ENCODE results near the gene ADAMTS10.
"Not testable (repeated sequence)": the region's sequence is repeated elsewhere in the genome, so short reads cannot be mapped to it uniquely, and the experiment has no call there.

Gene ADAMTS10

DNA sequence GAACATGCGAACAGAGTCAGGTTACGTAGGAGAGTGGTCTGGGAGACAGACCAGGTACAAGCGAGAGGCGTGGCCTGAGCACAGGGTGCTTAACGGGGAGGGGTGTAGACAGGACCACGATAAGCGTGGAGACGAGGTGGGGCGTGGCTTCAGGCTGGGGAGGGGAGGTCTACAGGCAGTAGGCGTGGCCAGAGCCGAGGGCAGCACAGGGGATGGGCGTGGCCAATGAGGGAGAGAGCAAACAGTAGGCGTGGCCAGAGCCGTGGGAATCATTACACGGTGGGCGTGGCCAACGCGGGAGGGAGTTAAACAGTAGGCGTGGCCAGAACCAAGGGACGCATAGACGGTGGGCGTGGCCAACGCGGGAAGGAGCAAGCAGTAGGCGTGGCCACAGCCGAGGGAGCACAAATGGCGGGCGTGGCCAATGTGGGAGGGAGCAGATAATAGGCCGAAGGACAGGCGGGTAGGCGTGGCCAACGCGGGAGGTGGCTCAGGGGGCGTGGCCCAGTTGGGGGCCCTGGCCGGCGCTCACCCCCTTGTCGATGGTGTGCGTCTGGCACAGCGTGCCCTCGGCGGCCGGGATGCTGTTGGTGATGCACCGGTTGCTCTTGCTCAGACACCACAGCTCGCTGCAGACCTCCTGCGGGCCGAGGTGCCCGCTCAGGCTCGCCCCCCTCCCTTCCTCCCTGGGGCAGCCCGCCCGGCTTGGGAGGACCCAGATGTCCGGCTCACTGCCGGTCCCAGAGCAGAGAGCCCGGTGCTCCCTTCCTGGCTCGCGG lies 18.1 kb downstream of the ADAMTS10 start:
- DNase-seq = peak; percentile 82

DNA sequence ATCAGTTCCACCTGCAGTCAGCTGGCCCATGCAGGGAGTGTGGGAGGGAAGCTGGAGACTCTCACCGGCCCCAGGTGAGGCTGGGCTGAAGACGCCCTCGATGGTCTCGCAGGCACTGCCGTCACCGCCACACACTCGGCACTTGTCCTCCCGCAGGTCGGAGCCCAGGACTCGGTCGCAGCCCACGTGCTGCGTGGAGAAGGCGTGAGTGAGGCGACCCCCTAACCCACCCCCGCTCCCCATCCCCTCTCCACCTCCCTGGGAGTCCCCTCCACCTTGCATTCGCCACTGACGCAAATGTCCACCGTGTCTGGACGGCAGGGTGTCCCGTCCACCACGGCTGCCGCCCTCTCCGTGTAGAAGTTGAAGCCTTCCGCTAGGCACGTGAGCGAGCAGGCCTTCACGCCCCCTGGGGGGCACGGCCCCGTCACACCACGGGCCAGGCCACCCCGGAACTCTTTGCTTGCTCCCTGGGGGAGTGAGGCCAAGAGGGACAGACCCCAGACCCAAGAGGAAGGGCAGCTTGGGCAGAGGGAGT lies 21.3 kb downstream of the ADAMTS10 start:
- no peak for DNase-seq

DNA sequence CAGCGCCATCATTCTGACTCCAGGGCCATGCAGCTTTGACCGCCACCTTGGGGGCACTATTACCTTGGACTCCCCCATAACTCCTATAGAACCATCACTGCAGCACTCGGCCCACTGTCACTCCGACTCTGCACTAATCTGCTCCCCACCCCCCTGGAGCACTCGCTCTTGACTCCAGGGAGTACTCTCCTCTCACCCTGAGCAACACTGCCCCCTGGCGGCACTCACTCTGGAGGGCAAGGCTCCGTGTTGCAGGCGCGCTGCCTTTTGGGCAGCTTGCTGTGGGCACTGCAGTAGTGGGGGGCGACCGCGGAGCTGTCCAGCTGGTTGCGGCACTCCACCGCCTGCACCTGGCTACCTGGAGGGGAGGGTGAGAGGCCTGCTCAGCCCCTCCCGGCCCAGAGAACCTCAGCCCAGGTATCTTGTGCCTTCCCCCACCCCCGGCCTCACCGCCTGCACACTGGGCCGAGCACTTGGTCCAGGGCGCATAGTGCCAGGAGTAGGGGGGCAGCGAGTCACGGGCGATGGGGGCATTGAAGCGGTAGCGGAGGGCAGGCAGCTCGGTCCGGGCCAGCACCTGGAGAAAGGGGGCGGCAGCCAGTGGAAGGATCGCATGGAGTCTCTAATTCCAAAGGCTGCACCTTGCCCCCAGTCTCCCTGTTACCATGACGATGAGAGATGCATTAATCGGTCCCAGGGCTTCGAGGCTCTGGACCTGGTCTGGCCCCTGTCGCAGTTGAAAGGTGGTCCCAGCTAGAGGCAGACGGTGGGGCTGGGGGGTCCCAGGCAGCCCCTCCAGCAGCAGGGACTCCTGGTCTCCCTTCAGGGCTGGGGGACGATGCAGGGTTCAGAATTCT lies 24.4 kb downstream of the ADAMTS10 start:
- DNase-seq = no peak

DNA sequence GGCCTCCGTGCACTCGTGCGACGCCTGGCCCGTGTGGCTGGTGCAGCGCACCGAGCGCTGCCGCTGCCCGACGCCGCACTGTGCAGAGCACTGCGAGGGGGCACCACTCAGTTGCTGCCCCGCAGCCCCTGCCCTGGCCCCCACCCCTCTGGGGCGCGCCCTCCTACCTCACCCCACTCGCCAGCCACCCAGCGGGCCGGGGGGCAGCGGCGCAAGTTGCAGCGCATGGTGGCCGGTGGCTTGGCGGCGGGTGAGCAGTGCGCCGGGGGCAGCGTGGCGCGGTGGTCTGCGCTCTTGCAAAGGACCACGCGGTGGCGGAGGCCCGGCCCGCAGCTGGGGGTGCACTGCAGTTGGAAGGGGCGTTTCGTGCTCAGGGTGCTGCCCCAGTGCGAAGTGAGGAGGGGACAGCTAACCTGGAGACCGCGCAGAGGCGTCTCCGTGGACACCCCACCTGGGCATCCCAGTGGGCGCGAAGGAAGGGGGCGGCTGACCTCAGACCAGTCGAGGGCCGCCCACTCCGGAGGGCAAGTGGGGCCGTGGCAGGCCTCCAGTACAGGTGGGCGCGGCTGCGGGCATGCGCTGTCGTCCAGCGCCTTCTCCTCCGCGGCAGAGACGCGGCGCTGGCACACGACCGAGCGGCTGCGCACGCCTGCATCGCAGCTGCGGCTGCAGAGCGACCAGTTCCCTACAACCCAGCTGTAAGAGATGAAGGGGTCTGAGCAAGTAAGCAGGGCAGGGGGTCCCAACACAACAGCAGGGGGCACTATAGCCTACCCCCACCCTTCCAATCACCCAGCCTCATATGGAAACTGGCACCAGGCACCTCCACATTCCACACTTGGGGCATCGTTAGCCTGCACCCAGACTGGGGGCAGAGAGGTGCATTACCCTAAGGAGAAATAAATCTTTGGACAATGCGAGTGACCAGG lies 25.3 kb downstream of the ADAMTS10 start:
- no peak for DNase-seq

DNA sequence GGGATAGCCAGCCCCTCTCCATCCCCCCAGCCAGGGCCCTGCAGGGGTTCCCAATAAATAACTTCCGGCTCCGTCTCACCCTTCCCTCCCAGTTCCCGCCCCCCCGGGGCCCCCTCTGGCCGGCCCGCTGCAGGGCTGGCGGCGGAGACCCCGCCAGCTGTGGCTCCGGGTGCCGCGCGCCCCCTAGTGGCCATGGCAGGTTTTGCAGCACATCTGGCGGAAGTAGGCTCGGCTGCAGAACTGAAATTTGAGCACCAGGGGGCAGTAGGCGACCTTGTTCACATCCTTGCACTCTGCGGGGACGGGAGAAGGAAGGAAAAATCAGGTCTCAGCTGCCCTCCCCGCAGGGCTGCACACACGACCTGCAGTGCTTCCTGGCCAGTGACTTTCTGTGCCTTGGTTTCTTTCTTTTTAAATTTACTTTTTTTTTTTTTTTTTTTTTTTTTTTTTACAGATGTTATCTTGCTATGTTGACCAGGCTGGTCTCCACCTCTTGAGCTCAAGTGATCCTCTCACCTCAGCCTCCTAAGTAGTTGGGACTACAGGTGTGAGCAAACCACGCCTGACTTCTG lies 29.7 kb downstream of the ADAMTS10 start:
- DNase-seq = peak; percentile 49

DNA sequence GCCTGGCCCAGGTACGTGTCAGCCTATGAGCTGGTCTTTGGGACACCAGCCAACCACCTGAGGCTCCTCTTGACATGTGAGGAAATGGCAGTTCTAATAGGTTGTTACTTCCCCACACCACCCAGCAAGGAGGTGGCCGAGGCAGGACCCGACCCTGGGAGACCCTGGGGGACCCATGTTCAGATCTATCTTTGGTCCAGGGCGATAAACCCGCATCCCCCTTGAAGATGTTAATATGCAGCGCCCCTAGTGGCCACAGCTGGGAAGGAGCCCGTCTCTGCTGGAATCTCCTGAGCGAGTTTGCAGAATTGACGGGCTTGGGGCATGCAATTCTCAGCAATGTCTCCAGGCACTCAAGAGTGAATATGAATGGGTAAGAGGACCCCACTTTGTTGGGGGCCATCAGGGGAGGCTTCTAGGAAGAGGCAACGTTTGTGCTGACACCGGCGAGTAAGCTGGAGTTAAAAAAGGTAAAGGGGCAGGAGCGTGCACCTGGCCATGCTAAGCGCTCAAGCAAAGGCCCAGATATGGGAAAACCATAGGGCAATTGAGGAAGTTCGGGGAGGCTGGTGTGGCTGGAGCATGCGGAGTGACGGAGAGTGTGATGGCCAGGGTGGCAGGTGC lies 31.8 kb downstream of the ADAMTS10 start:
- DNase-seq = peak; percentile 70

DNA sequence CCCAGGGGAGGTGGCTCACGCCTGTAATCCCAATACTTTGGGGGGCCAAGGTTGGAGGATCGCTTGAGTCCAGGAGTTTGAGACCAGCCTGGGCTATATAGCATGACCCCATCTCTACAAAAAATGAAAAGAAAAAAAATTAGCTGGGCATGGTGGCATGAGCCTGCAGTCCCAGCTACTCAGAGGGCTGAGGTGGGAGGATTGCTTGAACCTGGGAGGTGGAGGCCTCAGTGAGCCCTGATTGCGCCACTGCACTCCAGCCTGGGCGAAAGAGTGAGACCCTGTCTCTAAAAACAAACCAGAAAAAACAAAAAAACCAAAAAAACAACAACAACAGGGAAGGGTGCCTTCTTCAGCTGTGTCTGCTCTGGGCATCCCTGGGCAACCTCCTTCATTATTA lies 32.8 kb downstream of the ADAMTS10 start:
- no peak for DNase-seq

DNA sequence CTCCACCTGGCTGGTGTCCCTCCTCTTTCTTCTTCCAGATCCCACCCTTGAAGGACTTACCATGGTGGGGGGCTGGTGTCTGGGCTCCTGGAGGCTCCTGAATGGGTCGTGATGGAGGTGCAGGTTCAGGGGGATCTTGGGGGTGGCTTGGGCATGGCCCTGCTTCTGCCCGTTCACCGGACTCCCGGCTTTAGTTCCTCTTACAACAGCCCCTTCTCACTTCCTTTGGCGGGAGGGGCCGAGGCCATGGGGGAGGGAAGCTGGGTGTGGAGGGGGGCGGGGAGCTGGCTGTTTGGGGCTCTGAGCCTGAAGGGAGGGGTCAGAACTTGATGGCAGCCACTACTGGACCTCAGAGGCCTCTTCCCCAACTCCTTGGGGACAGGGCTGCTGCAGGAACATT lies 33.3 kb downstream of the ADAMTS10 start, which contains the start of gene MYO1F:
Gene MYO1F, minus strand, starts transcription at position 196 of the 400 bp plus-strand sequence. Its CDS starts 133 bp downstream, at position 63.
- DNase-seq = peak; percentile 5

DNA sequence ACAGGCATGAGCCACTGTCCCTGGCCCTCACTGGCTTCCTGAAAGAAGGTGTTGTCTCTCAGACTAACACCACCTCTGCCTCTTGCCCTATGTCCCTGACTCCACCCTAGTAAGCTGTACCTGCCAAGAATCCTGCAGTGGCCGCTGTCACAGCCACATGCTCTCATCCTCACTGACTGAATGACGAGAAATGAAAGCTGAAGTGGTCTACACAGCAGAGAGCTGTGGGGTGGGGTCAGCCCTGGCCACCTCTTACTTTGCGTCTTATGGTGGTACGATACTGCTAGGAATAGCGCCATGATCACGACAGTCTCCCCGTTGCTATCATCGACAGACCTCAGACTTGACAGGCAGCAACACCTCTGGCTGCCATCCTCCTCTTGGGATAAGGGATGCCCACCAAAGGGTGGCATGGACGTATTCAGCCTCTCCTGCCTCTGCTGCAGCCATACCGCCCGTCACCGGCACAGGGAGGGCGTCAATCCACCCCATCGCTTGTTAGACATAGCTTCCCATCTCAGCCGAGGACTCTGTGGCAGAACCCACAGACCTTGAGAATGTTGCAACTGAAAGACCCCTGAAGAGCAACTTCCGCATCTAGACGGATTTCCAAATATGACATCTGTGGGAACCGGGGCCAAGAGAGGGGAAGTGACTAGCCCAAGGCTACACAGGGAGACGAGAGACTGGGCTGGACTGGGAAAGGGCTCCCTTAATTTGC lies 34.1 kb downstream of the ADAMTS10 start:
- DNase-seq = peak; percentile 2

DNA sequence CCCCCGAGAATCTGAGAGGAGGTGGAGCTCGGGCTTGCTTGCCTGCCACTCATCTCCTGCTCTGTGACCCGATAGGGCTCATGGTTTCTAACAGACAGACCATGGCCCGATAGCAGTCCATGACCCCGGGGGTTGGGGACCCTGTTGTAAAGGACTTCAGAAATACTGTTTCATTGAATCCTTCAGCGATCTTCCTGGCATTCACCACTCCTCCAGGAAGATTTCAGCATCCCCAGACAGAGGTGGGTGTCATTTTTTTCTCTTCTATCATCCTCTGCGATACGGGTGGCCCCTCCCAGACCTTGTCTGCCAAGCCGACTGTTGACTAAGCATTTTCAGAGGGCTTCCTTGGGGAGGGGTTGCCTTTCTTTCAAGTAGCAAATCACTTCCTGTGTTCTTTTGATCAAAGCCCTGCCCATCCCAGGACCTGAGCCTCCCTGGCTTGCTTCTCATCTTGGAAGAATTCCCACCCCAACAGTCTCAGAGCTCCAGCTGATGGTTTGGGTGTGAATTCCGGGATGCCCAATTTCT lies 35.0 kb downstream of the ADAMTS10 start:
- no peak for DNase-seq

DNA sequence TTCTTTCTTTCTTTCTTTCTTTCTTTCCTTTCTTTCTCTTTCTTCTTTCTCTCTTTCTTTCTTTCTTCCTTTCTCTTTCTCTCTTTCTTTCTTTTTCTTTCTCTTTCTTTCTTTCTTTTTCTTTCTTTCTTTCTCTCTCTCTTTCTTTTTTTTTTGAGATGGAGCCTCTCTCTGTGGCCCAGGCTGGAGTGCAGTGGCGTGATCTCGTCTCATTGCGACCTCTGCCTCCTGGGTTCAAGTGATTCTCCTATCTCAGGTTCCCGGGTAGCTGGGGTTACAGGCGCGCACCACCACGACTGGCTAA lies 35.9 kb downstream of the ADAMTS10 start:
- DNase-seq = not testable (repeated sequence)

DNA sequence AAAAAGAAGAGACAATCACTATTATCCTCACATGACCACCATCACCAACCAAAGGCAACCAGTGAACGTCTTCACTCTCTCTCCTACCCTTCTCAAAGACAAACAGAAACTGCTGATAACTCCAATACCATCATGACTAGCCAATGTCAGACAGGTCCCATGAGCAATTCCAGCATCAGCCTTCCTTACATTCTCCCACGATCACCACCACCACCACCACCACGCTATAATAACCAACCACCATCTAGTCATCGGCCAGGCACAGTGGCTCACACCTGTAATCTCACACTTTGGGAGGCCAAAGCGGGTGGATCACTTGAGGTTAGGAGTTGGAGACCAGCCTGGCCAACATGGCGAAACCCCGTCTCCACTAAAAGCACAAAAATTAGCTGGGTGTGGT lies 37.2 kb downstream of the ADAMTS10 start:
- DNase-seq = no peak

DNA sequence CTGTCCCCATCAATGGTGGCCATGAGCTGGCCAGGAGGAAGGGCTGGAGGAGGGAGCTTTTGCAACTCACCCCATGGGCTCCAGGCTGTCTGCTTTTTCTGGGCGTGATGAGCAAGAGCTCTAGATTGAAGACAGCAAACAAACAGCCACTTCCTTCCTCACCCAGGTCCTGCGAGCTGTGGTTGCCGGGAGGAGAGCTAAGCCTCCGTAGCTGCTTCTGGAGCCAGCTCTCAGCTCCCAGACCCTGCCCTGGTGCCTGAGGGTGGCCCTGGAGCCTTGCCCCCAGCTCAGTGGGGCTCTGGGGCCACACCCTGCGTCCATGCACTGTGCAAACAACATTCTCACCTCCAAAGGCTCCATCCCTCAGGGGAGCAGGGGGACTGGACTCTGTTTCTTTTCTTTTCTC lies 39.5 kb downstream of the ADAMTS10 start:
- peak; percentile 40 for DNase-seq

DNA sequence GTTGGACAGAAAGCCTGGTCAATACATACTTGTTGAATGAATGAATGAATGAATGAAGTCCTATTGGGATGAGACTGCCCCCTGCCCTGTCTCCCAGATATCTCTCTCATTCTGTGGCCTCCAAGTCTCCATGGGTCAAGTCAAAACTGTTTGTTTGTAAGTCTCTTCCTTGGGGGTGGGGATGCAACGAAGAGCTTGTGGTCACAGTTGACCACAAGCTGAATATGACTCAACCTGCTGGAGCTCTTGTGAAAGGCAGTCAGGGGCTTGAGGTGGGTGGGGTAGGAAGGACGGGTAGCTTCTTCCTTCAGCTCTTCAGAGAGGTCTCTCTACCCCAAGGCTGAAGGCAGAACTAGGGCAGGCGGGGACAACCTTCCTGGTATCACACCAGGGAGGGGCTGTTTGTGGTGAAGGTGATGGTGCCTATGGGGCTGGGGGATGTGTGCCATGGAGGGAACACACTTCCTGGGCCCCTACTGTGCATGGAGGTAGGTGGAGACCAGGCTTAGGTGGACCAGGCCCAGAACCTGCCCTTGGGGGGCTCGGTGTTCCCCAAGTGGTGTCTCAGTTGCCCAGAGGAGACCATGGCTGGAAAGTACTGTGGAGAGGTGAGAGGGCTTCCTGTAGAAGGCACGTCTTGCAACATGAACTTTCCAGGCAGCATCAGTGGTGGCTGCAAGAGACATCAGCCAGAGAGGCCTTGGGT lies 41.3 kb downstream of the ADAMTS10 start:
- DNase-seq = peak; percentile 14

DNA sequence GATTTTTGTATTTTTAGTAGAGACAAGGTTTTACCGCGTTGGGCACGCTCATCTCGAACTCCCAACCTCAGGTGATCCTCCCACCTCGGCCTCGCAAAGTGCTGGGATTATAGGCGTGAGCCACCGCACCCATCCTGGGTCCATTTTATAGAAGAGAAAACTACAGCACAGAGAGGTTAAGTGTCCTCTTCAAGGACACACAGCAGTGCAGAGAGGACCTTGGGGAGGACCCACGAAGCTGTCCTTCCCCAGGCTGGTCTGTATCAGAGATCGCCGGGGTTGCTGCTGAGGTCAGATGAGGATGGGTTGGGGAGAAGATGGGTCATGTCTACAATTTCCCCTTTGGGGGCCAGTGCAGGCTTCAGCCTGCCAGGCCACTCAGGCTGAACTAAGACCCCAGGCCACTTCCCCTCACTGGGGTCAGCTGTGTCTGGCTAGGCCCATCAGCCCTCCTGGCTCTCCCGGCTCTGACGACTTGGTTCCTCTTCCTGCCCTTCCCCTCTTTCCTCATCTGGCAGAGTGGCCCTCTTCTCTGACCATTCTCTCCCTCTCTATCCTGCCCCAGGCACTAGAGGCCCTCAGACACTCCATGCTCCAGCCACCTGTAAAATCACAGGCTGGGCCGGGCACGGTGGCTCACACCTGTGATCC lies 42.9 kb downstream of the ADAMTS10 start:
- DNase-seq = peak; percentile 9

DNA sequence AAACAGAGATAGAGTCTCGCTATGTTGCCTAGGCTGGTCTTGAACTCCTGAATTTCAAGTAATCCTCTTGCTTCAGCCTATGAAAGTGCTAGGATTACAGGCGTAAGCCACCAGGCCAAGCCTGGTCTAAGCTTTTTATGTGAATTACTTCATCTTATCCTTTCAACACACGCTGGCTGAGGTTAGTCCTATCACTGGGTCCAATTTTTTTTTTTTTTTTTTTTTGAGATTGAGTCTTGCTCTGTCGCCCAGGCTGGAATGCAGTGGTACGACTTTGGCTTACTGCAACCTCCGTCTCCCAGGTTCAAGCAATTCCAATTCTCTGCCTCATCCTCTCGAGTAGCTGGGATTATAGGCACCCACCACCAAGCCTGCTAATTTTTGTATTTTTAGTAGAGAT lies 43.7 kb downstream of the ADAMTS10 start:
- DNase-seq = no peak

DNA sequence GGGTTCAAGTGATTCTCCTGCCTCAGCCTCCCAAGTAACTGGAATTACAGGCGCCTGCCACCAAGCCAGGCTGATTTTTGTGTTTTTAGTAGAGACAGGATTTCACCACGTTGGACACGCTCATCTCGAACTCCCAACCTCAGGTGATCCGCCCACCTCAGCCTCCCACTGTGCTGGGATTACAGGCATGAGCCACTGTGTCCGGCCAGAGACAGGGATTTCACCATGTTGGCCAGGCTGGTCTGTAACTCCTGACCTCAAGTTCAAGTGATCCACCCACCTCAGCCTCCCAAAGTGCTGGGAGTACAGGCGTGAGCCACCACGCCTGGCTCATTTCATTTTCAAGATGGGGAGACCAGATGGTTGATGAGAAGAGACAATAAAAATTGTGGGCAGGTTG lies 45.6 kb downstream of the ADAMTS10 start:
- not testable (repeated sequence) for DNase-seq

DNA sequence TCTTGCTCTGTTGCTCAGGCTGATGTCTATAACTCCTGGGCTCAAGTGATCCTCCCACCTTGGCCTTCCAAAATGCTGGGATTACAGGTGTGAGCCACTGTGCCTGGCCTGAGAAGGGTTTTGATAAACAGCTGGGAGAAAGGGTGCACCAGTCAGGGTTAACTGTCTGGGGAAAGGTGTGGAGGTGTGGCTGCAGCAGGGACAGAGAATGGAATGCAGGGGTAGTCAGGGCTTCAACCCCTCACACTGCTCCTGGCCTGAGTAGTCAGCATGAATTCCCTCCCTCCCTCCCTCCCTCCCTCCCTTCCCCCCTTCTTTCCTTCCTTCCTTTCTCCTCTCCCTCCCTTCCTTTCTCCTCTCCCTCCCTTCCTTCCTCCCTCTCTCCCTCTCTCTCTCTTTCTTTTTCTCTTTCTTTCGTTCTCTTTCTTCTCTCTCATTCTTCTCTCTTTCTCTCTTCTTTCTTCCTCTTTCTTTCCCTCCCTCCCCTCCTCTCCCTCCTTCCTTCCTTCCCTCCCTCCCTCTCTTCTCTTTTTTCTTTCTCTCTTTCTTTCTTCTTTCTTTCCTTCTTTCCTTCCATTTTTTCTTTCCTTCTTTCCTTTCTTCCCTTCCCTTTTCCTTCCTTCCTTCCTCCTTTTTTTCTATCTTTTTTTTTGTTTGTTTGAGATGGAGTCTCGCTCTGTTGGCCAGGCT lies 49.3 kb downstream of the ADAMTS10 start:
- DNase-seq = no peak

DNA sequence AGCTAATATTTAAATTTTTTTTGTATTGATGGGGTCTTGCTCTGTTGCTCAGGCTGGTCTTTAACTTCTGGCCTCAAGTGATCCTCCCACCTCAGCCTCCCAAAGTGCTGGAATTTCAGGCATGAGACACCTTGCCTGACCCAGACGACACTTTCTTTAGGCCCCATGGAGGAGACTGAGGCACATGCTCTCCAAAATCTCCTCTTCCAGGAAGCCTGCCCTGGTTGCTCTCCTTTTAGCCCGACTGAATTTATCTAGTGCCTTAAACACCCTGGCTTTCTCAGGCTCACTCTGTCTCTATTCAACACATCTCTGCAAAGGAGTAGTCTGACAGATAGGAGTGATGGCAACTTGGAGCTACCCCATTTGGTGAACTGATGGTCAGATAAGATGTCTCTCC lies 52.2 kb downstream of the ADAMTS10 start:
- no peak for DNase-seq

Data from midbrain (tissue), 1 donor.